Loucy (cell line): ENCODE data around the gene BBS4.
"Not testable (repeated sequence)": the region's sequence is repeated elsewhere in the genome, so short reads cannot be mapped to it uniquely, and the experiment has no call there.

Experiments used
- H2AFZ ChIP-seq: fragments of 200-600 bp; sonication (generic); 2 replicates; pipeline ENCODE4 v1.6.0; 2016; ENCODE audit warnings: antibody characterized with exemption, mild to moderate bottlenecking, low read length, moderate library complexity
- H3F3A ChIP-seq: fragments of 200-600 bp; 2 replicates; pipeline ENCODE4 v1.6.0; 2016; ENCODE audit warnings: antibody characterized with exemption, low read depth, mild to moderate bottlenecking
- H3K27me3 ChIP-seq: fragments of 200-600 bp; sonication (generic); 2 replicates; pipeline ENCODE4 v1.6.1; 2014; ENCODE audit warnings: low read length, mild to moderate bottlenecking; ENCODE audit not compliant: insufficient read depth, poor library complexity, severe bottlenecking
- H3K36me3 ChIP-seq: fragments of 200-600 bp; sonication (generic); 2 replicates; pipeline ENCODE4 v1.6.1; 2016; ENCODE audit warnings: low read length; ENCODE audit not compliant: insufficient read depth
- H3K4me1 ChIP-seq: fragments of 200-600 bp; sonication (generic); 2 replicates; pipeline ENCODE4 v1.5.1; 2014; ENCODE audit warnings: low read length, mild to moderate bottlenecking; ENCODE audit not compliant: insufficient read depth, poor library complexity, severe bottlenecking
- H3K4me2 ChIP-seq: fragments of 200-600 bp; sonication (generic); 2 replicates; pipeline ENCODE4 v1.6.0; 2014; ENCODE audit warnings: antibody characterized with exemption, low read length, low read depth, mild to moderate bottlenecking; ENCODE audit not compliant: poor library complexity, severe bottlenecking
- H3K4me3 ChIP-seq: fragments of 200-600 bp; sonication (generic); 2 replicates; pipeline ENCODE4 v1.5.1; 2014; ENCODE audit warnings: low read length, mild to moderate bottlenecking, mixed read lengths; ENCODE audit not compliant: poor library complexity, severe bottlenecking
- H3K79me2 ChIP-seq: fragments of 200-600 bp; sonication (generic); 2 replicates; pipeline ENCODE4 v1.6.1; 2014; ENCODE audit warnings: low read length; ENCODE audit not compliant: insufficient read depth
- H3K9ac ChIP-seq: fragments of 200-600 bp; sonication (generic); 2 replicates; pipeline ENCODE4 v1.6.0; 2014; ENCODE audit warnings: mild to moderate bottlenecking, low read depth, low read length, moderate library complexity; ENCODE audit not compliant: poor library complexity, severe bottlenecking
- H3K9me2 ChIP-seq: fragments of 200-600 bp; sonication (generic); replicated peaks from 2 replicates; pipeline ENCODE4 v1.6.1; 2016; ENCODE audit warnings: low read depth, low read length, mixed read lengths
- H3K9me3 ChIP-seq: fragments of 200-600 bp; sonication (generic); 2 replicates; pipeline ENCODE4 v1.6.1; 2014; ENCODE audit warnings: mild to moderate bottlenecking, antibody characterized with exemption, low read length, low read depth; ENCODE audit not compliant: insufficient read depth
- H4K20me1 ChIP-seq: fragments of 200-600 bp; sonication (generic); 2 replicates; pipeline ENCODE4 v1.6.0; 2014; ENCODE audit warnings: antibody characterized with exemption, low read length, mild to moderate bottlenecking; ENCODE audit not compliant: insufficient read depth, poor library complexity, severe bottlenecking

The BBS4 gene

GRCh38 chr15:72656014-72656413, 30.0 kb upstream of the BBS4 start:
- not testable (repeated sequence) for H3K4me2 ChIP-seq, H3K4me1 ChIP-seq, H3F3A ChIP-seq, H3K9me3 ChIP-seq, H3K9me2 ChIP-seq, H3K27me3 ChIP-seq, H3K9ac ChIP-seq, H3K4me3 ChIP-seq, H3K36me3 ChIP-seq, H3K79me2 ChIP-seq, H2AFZ ChIP-seq, H4K20me1 ChIP-seq

- H3F3A ChIP-seq, H3K4me1 ChIP-seq, H3K9me3 ChIP-seq, H4K20me1 ChIP-seq, H3K9me2 ChIP-seq, H3K79me2 ChIP-seq, H3K27me3 ChIP-seq, H3K4me2 ChIP-seq, H3K36me3 ChIP-seq, H2AFZ ChIP-seq, H3K4me3 ChIP-seq, H3K9ac ChIP-seq: not testable (repeated sequence)
Observed at GRCh38 chr15:72661081-72661480, 24.9 kb upstream of the BBS4 start.

- H3K36me3 ChIP-seq, H4K20me1 ChIP-seq, H3K4me1 ChIP-seq, H2AFZ ChIP-seq, H3K4me3 ChIP-seq, H3K9ac ChIP-seq, H3K4me2 ChIP-seq, H3K79me2 ChIP-seq, H3K9me3 ChIP-seq, H3K9me2 ChIP-seq, H3F3A ChIP-seq, H3K27me3 ChIP-seq: not testable (repeated sequence)
Observed at GRCh38 chr15:72663931-72664330, 22.1 kb upstream of the BBS4 start.

GRCh38 chr15:72665706-72666105, 20.3 kb upstream of the BBS4 start:
- not testable (repeated sequence) for H3K4me3 ChIP-seq, H3K36me3 ChIP-seq, H3K27me3 ChIP-seq, H2AFZ ChIP-seq, H3K79me2 ChIP-seq, H4K20me1 ChIP-seq, H3K4me1 ChIP-seq, H3K4me2 ChIP-seq, H3K9ac ChIP-seq, H3K9me3 ChIP-seq, H3F3A ChIP-seq, H3K9me2 ChIP-seq

GRCh38 chr15:72669803-72670202, 16.2 kb upstream of the BBS4 start:
- H3K9me3 ChIP-seq, H3K4me3 ChIP-seq, H3K9ac ChIP-seq, H3F3A ChIP-seq, H3K36me3 ChIP-seq, H3K4me2 ChIP-seq, H3K9me2 ChIP-seq, H4K20me1 ChIP-seq, H3K79me2 ChIP-seq, H3K4me1 ChIP-seq, H3K27me3 ChIP-seq, H2AFZ ChIP-seq: not testable (repeated sequence)
